Body of pancreas (tissue), 4 donors: Measurements from ENCODE around the gene ARMH1.

Experiments
- POLR2A ChIP-seq, 3 donors: fragments of 450-650 bp; IDR thresholded peaks; one replicate each; pipeline ENCODE4 v1.6.1; 2016; ENCODE audit warnings: antibody characterized with exemption in 3 of 3, mild to moderate bottlenecking in 2 of 3
- TF ChIP-seq, protein P1 (sequence below), 7 experiments: fragments of 450-650 bp in 4 of 7; fragments of 200-600 bp in 3 of 7; sonication (generic) in 3 of 7; IDR thresholded peaks; one replicate each; pipeline ENCODE4 v1.5.1; 2016 to 2019; ENCODE audit warnings: antibody characterized with exemption in 7 of 7

- TF ChIP-seq, protein P1, sequence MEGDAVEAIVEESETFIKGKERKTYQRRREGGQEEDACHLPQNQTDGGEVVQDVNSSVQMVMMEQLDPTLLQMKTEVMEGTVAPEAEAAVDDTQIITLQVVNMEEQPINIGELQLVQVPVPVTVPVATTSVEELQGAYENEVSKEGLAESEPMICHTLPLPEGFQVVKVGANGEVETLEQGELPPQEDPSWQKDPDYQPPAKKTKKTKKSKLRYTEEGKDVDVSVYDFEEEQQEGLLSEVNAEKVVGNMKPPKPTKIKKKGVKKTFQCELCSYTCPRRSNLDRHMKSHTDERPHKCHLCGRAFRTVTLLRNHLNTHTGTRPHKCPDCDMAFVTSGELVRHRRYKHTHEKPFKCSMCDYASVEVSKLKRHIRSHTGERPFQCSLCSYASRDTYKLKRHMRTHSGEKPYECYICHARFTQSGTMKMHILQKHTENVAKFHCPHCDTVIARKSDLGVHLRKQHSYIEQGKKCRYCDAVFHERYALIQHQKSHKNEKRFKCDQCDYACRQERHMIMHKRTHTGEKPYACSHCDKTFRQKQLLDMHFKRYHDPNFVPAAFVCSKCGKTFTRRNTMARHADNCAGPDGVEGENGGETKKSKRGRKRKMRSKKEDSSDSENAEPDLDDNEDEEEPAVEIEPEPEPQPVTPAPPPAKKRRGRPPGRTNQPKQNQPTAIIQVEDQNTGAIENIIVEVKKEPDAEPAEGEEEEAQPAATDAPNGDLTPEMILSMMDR (IDR thresholded peaks at IDR 0.05) = no peak
- TF ChIP-seq POLR2A (IDR thresholded peaks at IDR 0.05) = no peak
Measured at GRCh38 chr1:44642255-44642654, 32.3 kb upstream of the ARMH1 start.
